ENCODE data around the gene FNDC8.

- TF ChIP-seq POLR2A (IDR thresholded peaks at IDR 0.05; ENCODE audit: low read depth, low read length) (no peak), TAF1 (IDR thresholded peaks at IDR 0.05; ENCODE audit: borderline replicate concordance, low read depth, low read length) (no peak)
Measured at GRCh38 chr17:35097776-35098175, 23.6 kb upstream of the FNDC8 start.

All from GM12892 (cell line).